K562 (cell line): Measurements from ENCODE around the gene CCDC117. TPM values are rescaled to one million over a fixed set of nuclear protein-coding genes. Genes with fewer than 3 reads are reported as not detected.

Experiments used
- CC2D1A ChIP-seq: fragments of 450-650 bp; IDR thresholded peaks from 2 replicates; pipeline ENCODE4 v1.6.1; 2017; ENCODE audit warnings: mild to moderate bottlenecking
- CREM ChIP-seq: IDR thresholded peaks from 2 replicates; pipeline ENCODE4 v1.6.1; 2014; ENCODE audit warnings: antibody characterized with exemption, low read depth
- ELF4 ChIP-seq: fragments of 450-650 bp; formaldehyde crosslinking; IDR thresholded peaks from 2 replicates; pipeline ENCODE4 v1.4.0; 2022; ENCODE audit warnings: missing genetic modification characterization
- HSF4 ChIP-seq: fragments of 250-450 bp; sonication (Bioruptor Pico); IDR thresholded peaks from 2 replicates; pipeline ENCODE4 v2.1.2; 2022; ENCODE audit warnings: mild to moderate bottlenecking, moderate library complexity, borderline replicate concordance
- MYC ChIP-seq, 2 experiments: fragments of 250-450 bp in 1 of 2; sonication (Bioruptor Pico) in 1 of 2; IDR thresholded peaks; 2 replicates each; pipeline versions ENCODE4 v1.5.1 to v1.6.1; 2012 to 2021; ENCODE audit warnings: low read depth in 2 of 2, borderline replicate concordance in 1 of 2, improper control_type of control experiment in 1 of 2, low read length in 1 of 2, mild to moderate bottlenecking in 1 of 2, moderate library complexity in 1 of 2
- PHF20 ChIP-seq: fragments of 450-650 bp; IDR thresholded peaks from 2 replicates; pipeline ENCODE4 v1.6.1; 2018; ENCODE audit not compliant: partially characterized antibody
- POLR2AphosphoS2 ChIP-seq: IDR thresholded peaks from 2 replicates; pipeline ENCODE4 v1.6.1; 2012; ENCODE audit warnings: low read length, improper control_type of control experiment
- RBM34 ChIP-seq: fragments of 200-400 bp; formaldehyde crosslinking; IDR thresholded peaks from 2 replicates; pipeline ENCODE4 v1.6.1; 2018; ENCODE audit warnings: low read length, borderline replicate concordance; ENCODE audit not compliant: insufficient read depth
- SIN3A ChIP-seq, 2 experiments: fragments of 150-350 bp in 1 of 2; IDR thresholded peaks; 2 replicates each; pipeline ENCODE4 v1.6.1; 2011 to 2016; ENCODE audit warnings: borderline replicate concordance in 2 of 2, low read depth in 2 of 2, low read length in 2 of 2, mild to moderate bottlenecking in 2 of 2, moderate library complexity in 2 of 2; ENCODE audit not compliant: control insufficient read depth in 1 of 2
- SMAD4 ChIP-seq: fragments of 250-450 bp; sonication (Bioruptor Pico); conservative IDR thresholded peaks from 2 replicates; pipeline ENCODE4 v1.8.0; 2021; ENCODE audit warnings: inconsistent platforms, mild to moderate bottlenecking, moderate library complexity
- SMARCE1 ChIP-seq: fragments of 450-650 bp; IDR thresholded peaks from 2 replicates; pipeline ENCODE4 v1.7.1; 2016; ENCODE audit warnings: mild to moderate bottlenecking
- TRIM24 ChIP-seq, 2 experiments: fragments of 450-650 bp; IDR thresholded peaks; 2 replicates each; pipeline ENCODE4 v1.6.1; 2016
- ZBTB17 ChIP-seq: fragments of 450-650 bp; formaldehyde crosslinking; IDR thresholded peaks from 2 replicates; pipeline ENCODE4 v1.4.0; 2020; ENCODE audit warnings: mild to moderate bottlenecking
- ZNF140 ChIP-seq: fragments of 250-450 bp; sonication (Bioruptor Pico); IDR thresholded peaks from 2 replicates; pipeline ENCODE4 v1.8.0; 2021; ENCODE audit warnings: moderate library complexity, mild to moderate bottlenecking, inconsistent platforms
- ZNF184 ChIP-seq: sonication (generic); formaldehyde crosslinking; IDR thresholded peaks from 2 replicates; pipeline ENCODE4 v1.5.0; 2020; ENCODE audit warnings: missing genetic modification reagents
- ZNF699 ChIP-seq: fragments of 250-450 bp; sonication (Bioruptor Pico); IDR thresholded peaks from 2 replicates; pipeline ENCODE4 v1.8.0; 2021; ENCODE audit warnings: mild to moderate bottlenecking, moderate library complexity; ENCODE audit not compliant: insufficient replicate concordance
- polyA plus RNA-seq, 8 experiments: library from polyadenylated mRNA; depleted of rRNA in 4 of 8; stranded (reverse) in 5 of 8; unstranded in 3 of 8; fragments of >200 nt; fragmentation: Nextera tagmentation in 2 of 8; fragmentation: Illumina TruSeq in 1 of 8; extraction: Ambion mirVana in 2 of 8; extraction: Trizol in 1 of 8; gene quantifications; 2 replicates each; pipeline versions ENCODE4 v1.2.1 to v1.2.3, GENCODE V29; 2011 to 2014; ENCODE audit warnings: inconsistent platforms in 1 of 8, missing spikeins in 1 of 8
- total RNA-seq, 7 experiments: library from RNA; depleted of rRNA in 6 of 7; stranded (reverse); fragments of >200 nt in 6 of 7; fragmentation: Illumina TruSeq in 2 of 7; extraction: Trizol in 2 of 7; gene quantifications; 2 replicates each; pipeline versions ENCODE4 v1.2.1 to v1.2.3, GENCODE V29; 2011 to 2021; ENCODE audit warnings: low replicate concordance in 1 of 7
- TF ChIP-seq, protein P1 (sequence below): fragments of 450-650 bp; IDR thresholded peaks from 2 replicates; pipeline ENCODE4 v1.6.1; 2016
- TF ChIP-seq, protein P2 (sequence below): sonication (generic); formaldehyde crosslinking; IDR thresholded peaks from 2 replicates; pipeline ENCODE4 v1.8.0; 2022; ENCODE audit warnings: mild to moderate bottlenecking, missing genetic modification reagents
- TF ChIP-seq, protein P3 (sequence below): sonication (generic); formaldehyde crosslinking; IDR thresholded peaks from 2 replicates; pipeline ENCODE4 v1.8.0; 2022; ENCODE audit warnings: mild to moderate bottlenecking, low read depth, missing genetic modification reagents
- TF ChIP-seq, protein P4 (sequence below): fragments of 150-350 bp; IDR thresholded peaks from 2 replicates; pipeline ENCODE4 v1.6.1; 2014; ENCODE audit warnings: low read depth, mild to moderate bottlenecking, low read length, borderline replicate concordance
- TF ChIP-seq, protein P5 (sequence below): sonication (generic); formaldehyde crosslinking; IDR thresholded peaks from 2 replicates; pipeline ENCODE4 v1.8.0; 2022; ENCODE audit warnings: mild to moderate bottlenecking, missing genetic modification reagents

Gene CCDC117
- total and polyA plus RNA-seq, 9 of the 15 experiments (the other 6 are each of a cell fraction or from before 2014, with no cell fraction given), result 5.7 to 23.3 (median 15.8) TPM

DNA sequence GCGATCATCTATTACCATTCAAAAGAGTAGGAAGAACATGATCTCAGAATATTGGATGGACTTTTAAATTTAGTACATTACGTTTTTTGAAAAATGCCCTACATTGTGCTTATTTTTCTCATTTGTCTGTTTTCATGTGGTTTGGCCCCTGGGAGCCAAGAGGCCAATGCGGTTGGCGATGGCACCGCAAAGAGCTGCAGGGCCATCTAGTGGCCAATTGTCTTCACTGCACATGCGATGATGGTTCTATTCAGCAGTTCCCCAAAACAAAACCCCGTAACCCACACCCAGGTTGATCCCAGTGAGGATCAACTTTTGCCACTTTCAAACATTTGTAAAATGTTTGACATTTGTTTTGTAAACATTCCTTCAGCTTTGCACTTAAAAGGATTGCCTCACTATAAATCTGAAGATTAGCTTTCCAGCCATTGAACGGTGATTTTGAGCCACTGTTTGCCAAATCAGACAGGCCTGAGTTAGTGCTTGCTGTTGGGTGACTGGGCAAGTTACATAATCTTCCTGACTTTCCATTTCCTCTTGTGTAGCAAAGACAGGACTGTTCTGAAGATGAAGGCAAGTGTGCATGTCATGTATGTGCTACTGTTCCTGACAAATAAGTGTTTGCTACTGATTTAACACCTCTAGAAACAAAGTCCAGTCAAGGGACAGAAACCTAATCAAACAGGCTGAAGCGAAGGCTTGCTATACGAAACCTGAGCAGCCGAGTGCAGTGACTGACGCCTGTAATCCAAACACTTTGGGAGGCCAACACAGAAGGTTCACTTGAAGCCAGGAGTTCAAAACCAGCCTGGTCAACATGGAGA, 57.1 kb downstream of the CCDC117 start (continued):
- TF ChIP-seq, protein P1, sequence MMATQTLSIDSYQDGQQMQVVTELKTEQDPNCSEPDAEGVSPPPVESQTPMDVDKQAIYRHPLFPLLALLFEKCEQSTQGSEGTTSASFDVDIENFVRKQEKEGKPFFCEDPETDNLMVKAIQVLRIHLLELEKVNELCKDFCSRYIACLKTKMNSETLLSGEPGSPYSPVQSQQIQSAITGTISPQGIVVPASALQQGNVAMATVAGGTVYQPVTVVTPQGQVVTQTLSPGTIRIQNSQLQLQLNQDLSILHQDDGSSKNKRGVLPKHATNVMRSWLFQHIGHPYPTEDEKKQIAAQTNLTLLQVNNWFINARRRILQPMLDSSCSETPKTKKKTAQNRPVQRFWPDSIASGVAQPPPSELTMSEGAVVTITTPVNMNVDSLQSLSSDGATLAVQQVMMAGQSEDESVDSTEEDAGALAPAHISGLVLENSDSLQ, result no peak
- TF ChIP-seq ZNF140 (CRISPR knock-in tag) (no peak), SMARCE1 (no peak), POLR2AphosphoS2 (no peak), PHF20 (no peak), TRIM24 (IDR thresholded peaks at IDR 0.05) (no peak), HSF4 (CRISPR knock-in tag) (no peak), MYC (IDR thresholded peaks at IDR 0.05; ENCODE audit: low read depth, low read length) (0 out of 2 replicates have a peak, but pooled peaks have one; percentile 28), MYC (CRISPR knock-in tag; IDR thresholded peaks at IDR 0.05; ENCODE audit: borderline replicate concordance, low read depth) (no peak), SMAD4 (CRISPR knock-in tag) (no peak), ZBTB17 (no peak), SIN3A (IDR thresholded peaks at IDR 0.05; ENCODE audit: borderline replicate concordance in 2 of 2, control insufficient read depth in 1 of 2, low read depth in 2 of 2, low read length in 2 of 2) (no peak), ZNF184 (CRISPR knock-in tag) (no peak), RBM34 (no peak), CREM (0 out of 2 replicates have a peak, but pooled peaks have one; percentile 15), ELF4 (no peak), ZNF699 (CRISPR knock-in tag) (no peak), CC2D1A (peak; percentile 46; the same call in 1 of the 2 replicates)
- TF ChIP-seq, protein P2, sequence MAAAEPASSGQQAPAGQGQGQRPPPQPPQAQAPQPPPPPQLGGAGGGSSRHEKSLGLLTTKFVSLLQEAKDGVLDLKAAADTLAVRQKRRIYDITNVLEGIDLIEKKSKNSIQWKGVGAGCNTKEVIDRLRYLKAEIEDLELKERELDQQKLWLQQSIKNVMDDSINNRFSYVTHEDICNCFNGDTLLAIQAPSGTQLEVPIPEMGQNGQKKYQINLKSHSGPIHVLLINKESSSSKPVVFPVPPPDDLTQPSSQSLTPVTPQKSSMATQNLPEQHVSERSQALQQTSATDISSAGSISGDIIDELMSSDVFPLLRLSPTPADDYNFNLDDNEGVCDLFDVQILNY (CRISPR knock-in tag), result no peak
- TF ChIP-seq, protein P3, sequence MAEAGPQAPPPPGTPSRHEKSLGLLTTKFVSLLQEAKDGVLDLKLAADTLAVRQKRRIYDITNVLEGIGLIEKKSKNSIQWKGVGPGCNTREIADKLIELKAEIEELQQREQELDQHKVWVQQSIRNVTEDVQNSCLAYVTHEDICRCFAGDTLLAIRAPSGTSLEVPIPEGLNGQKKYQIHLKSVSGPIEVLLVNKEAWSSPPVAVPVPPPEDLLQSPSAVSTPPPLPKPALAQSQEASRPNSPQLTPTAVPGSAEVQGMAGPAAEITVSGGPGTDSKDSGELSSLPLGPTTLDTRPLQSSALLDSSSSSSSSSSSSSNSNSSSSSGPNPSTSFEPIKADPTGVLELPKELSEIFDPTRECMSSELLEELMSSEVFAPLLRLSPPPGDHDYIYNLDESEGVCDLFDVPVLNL (CRISPR knock-in tag), result no peak
- TF ChIP-seq, protein P4, sequence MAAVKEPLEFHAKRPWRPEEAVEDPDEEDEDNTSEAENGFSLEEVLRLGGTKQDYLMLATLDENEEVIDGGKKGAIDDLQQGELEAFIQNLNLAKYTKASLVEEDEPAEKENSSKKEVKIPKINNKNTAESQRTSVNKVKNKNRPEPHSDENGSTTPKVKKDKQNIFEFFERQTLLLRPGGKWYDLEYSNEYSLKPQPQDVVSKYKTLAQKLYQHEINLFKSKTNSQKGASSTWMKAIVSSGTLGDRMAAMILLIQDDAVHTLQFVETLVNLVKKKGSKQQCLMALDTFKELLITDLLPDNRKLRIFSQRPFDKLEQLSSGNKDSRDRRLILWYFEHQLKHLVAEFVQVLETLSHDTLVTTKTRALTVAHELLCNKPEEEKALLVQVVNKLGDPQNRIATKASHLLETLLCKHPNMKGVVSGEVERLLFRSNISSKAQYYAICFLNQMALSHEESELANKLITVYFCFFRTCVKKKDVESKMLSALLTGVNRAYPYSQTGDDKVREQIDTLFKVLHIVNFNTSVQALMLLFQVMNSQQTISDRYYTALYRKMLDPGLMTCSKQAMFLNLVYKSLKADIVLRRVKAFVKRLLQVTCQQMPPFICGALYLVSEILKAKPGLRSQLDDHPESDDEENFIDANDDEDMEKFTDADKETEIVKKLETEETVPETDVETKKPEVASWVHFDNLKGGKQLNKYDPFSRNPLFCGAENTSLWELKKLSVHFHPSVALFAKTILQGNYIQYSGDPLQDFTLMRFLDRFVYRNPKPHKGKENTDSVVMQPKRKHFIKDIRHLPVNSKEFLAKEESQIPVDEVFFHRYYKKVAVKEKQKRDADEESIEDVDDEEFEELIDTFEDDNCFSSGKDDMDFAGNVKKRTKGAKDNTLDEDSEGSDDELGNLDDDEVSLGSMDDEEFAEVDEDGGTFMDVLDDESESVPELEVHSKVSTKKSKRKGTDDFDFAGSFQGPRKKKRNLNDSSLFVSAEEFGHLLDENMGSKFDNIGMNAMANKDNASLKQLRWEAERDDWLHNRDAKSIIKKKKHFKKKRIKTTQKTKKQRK, result no peak
- TF ChIP-seq, protein P5, sequence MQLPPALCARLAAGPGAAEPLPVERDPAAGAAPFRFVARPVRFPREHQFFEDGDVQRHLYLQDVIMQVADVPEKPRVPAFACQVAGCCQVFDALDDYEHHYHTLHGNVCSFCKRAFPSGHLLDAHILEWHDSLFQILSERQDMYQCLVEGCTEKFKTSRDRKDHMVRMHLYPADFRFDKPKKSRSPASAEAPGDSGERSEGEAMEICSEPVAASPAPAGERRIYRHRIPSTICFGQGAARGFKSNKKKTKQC, result no peak
